ENCODE data around the gene LMO7.

- TF ChIP-seq CTCF (IDR thresholded peaks at IDR 0.05; ENCODE audit: low read depth, low read length, missing input control), result no peak
- TF ChIP-seq GABPA (IDR thresholded peaks at IDR 0.05 in 1 of 2, conservative IDR thresholded peaks at IDR 0.05 in 1 of 2), result no peak
- TF ChIP-seq RAD21 (IDR thresholded peaks at IDR 0.05), result no peak
- TF ChIP-seq TAF1 (conservative IDR thresholded peaks at IDR 0.05), result no peak
- TF ChIP-seq MAX (IDR thresholded peaks at IDR 0.05), result no peak
- TF ChIP-seq FOXA1 (IDR thresholded peaks at IDR 0.05), result no peak
- no peak for TF ChIP-seq YY1 (IDR thresholded peaks at IDR 0.05)
- TF ChIP-seq, protein P1, sequence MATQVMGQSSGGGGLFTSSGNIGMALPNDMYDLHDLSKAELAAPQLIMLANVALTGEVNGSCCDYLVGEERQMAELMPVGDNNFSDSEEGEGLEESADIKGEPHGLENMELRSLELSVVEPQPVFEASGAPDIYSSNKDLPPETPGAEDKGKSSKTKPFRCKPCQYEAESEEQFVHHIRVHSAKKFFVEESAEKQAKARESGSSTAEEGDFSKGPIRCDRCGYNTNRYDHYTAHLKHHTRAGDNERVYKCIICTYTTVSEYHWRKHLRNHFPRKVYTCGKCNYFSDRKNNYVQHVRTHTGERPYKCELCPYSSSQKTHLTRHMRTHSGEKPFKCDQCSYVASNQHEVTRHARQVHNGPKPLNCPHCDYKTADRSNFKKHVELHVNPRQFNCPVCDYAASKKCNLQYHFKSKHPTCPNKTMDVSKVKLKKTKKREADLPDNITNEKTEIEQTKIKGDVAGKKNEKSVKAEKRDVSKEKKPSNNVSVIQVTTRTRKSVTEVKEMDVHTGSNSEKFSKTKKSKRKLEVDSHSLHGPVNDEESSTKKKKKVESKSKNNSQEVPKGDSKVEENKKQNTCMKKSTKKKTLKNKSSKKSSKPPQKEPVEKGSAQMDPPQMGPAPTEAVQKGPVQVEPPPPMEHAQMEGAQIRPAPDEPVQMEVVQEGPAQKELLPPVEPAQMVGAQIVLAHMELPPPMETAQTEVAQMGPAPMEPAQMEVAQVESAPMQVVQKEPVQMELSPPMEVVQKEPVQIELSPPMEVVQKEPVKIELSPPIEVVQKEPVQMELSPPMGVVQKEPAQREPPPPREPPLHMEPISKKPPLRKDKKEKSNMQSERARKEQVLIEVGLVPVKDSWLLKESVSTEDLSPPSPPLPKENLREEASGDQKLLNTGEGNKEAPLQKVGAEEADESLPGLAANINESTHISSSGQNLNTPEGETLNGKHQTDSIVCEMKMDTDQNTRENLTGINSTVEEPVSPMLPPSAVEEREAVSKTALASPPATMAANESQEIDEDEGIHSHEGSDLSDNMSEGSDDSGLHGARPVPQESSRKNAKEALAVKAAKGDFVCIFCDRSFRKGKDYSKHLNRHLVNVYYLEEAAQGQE (IDR thresholded peaks at IDR 0.05), result no peak
Measured at GRCh38 chr13:75754936-75755335, 118.8 kb downstream of the LMO7 start.
